H1 (cell line): ENCODE results near the gene BBX. TPM values are rescaled to one million over a fixed set of nuclear protein-coding genes. Genes with fewer than 3 reads are reported as not detected.

ENCODE experiments used
- EP300 ChIP-seq, 2 experiments: IDR thresholded peaks; 1 replicate in 1 of 2; 2 replicates in 1 of 2; pipeline ENCODE4 v1.6.1; 2011 to 2012; ENCODE audit warnings: low read depth in 2 of 2, low read length in 2 of 2, mild to moderate bottlenecking in 2 of 2, borderline replicate concordance in 1 of 2, inconsistent platforms in 1 of 2, moderate library complexity in 1 of 2
- RBBP5 ChIP-seq: IDR thresholded peaks from 2 replicates; pipeline ENCODE4 v1.7.1; 2012; ENCODE audit warnings: low read depth, mild to moderate bottlenecking, inconsistent platforms, low read length, moderate library complexity, borderline replicate concordance
- polyA plus RNA-seq, 7 experiments: library from polyadenylated mRNA; depleted of rRNA in 3 of 7; stranded (reverse) in 5 of 7; unstranded in 2 of 7; fragments of >200 nt in 5 of 7; fragments of 200-250 nt in 2 of 7; gene quantifications; 1 replicate in 5 of 7; 2 replicates in 1 of 7; 4 replicates in 1 of 7; pipeline versions ENCODE4 v1.2.1 to v1.2.3, GENCODE V29; 2011 to 2013; ENCODE audit warnings: missing spikeins in 2 of 7, mixed read lengths in 2 of 7
- total RNA-seq: library from RNA; stranded (reverse); fragmentation: NEBNext Ultra II Directional; extraction: Animal tissue kit (Norgen Biotek cat#: 25700); gene quantifications from 2 replicates; pipeline ENCODE4 v1.2.1, GENCODE V29; 2021

Gene BBX
- total and polyA plus RNA-seq, 2 of the 8 experiments (the other 6 are each of a cell fraction or from before 2014, with no cell fraction given) = 11.0 to 42.5 TPM

- TF ChIP-seq EP300 (IDR thresholded peaks at IDR 0.05; ENCODE audit: borderline replicate concordance in 1 of 2, low read depth in 2 of 2, low read length in 2 of 2) (no peak), RBBP5 (no peak)
Measured at GRCh38 chr3:107641572-107642307, 119.0 kb downstream of the BBX start (continued).
